Naive B cell (primary cell): ENCODE data around the gene CDK5RAP2. TPM values are rescaled to one million over a fixed set of nuclear protein-coding genes. Genes with fewer than 3 reads are reported as not detected.
"Not testable (repeated sequence)": the region's sequence is repeated elsewhere in the genome, so short reads cannot be mapped to it uniquely, and the experiment has no call there.

ENCODE experiments used
- ATAC-seq, 2 donors: fragments of 150-1000 bp; cut with Tn5 transposase; 2 replicates each; pipeline ENCODE4 v1.10.0; 2021; ENCODE audit warnings: low read depth in 2 of 2, mild to moderate bottlenecking in 2 of 2, moderate library complexity in 2 of 2
- DNase-seq: peaks from one replicate; pipeline ENCODE4 v3.0.0; 2022
- H3K27ac Mint-ChIP-seq, 6 donors: one replicate each; pipeline ENCODE4 v1.8.0; 2020 to 2022; ENCODE audit warnings: mild to moderate bottlenecking in 6 of 6, mixed read lengths in 6 of 6, moderate library complexity in 5 of 6, inconsistent platforms in 2 of 6
- H3K27me3 Mint-ChIP-seq, 3 donors: one replicate each; pipeline ENCODE4 v1.8.0; 2021 to 2022; ENCODE audit warnings: mixed read lengths in 3 of 3, mild to moderate bottlenecking in 1 of 3
- H3K36me3 Mint-ChIP-seq, 2 donors: one replicate each; pipeline ENCODE4 v1.8.0; 2020 to 2022; ENCODE audit warnings: mixed read lengths in 2 of 2, inconsistent platforms in 1 of 2, mild to moderate bottlenecking in 1 of 2
- H3K4me1 Mint-ChIP-seq, 3 donors: one replicate each; pipeline ENCODE4 v1.8.0; 2020 to 2022; ENCODE audit warnings: mixed read lengths in 3 of 3, inconsistent platforms in 1 of 3, mild to moderate bottlenecking in 1 of 3, moderate library complexity in 1 of 3
- H3K4me3 Mint-ChIP-seq, 8 donors: one replicate each; pipeline ENCODE4 v1.8.0; 2020 to 2022; ENCODE audit warnings: mild to moderate bottlenecking in 8 of 8, mixed read lengths in 8 of 8, moderate library complexity in 8 of 8, inconsistent platforms in 2 of 8
- H3K9me3 Mint-ChIP-seq, 7 donors: one replicate each; pipeline ENCODE4 v1.8.0; 2020 to 2022; ENCODE audit warnings: mixed read lengths in 7 of 7, mild to moderate bottlenecking in 5 of 7, inconsistent platforms in 2 of 7, moderate library complexity in 1 of 7
- polyA plus RNA-seq, 6 donors: library from polyadenylated mRNA; unstranded; fragments of 300-500 nt; fragmentation: Illumina TruSeq; gene quantifications; one replicate each; pipeline ENCODE4 v1.2.3, GENCODE V29; 2021; ENCODE audit warnings: low read depth in 6 of 6

The CDK5RAP2 gene
- polyA plus RNA-seq, 6 donors from 2014 or later, result 10.5 to 45.0 (median 26.7) TPM

DNA sequence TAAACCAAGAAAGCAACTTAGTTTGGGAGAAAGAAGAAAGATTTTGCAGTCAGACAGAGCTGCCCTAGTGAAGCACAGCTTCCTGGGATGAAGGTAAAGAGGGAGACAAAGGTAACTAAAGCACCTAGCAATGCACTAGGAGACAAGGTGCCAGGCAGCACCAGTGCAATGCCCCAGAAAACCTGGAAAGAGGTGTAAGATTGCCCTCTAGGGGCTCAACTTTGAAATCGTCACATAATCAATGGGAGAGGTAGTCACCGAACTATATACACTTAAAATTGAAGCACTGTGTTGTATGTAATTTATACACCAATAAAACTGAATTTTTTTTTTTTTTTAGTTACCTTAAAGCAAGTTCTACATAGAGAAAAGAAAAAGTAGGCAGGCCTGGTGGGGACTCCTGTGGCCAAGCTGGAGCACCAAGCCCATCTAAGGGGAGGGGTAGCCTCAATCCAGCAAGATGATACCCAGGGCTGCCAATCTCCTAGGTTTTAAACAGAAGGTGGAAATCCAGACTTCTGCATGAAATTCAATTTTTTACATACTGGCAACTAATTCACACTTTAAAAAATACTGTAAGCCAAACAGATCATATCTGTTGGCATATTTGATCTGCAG, 48.2 kb downstream of the CDK5RAP2 start:
- no peak for ATAC-seq
- no peak overlapping the region for H3K27ac Mint-ChIP-seq

DNA sequence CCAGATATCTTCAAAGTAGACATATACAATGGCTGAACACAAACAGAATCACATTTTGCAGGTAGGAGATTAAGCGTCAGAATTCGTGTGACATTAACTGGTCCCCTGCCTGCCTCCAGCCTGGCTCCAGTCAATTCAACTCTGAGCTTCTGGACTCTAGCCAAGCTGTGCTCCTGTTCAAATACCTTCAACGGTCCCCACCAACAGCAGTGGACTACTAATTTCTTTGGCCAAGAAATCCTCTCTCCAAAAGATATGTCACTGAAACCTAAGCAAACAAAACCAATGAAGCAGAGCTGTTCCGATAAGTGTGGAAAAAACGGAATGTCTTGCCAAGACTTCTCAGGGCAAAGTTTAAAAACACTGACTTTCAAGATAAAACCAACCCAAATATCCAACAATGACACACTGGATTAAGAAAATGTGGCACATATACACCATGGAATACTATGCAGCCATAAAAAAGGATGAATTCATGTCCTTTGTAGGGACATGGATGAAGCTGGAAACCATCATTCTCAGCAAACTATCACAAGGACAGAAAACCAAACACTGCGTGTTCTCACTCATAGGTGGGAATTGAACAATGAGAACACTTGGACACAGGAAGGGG, 49.6 kb downstream of the CDK5RAP2 start:
- not testable (repeated sequence) for ATAC-seq, DNase-seq, H3K4me3 Mint-ChIP-seq, H3K4me1 Mint-ChIP-seq, H3K27me3 Mint-ChIP-seq, H3K9me3 Mint-ChIP-seq
- Mint-ChIP-seq H3K36me3 (peaks cover 72 to 77% of the 10 kb centered on the region in 2 donors), H3K27ac (peak overlapping the region in 1 of 6 donors; percentile 12)

More for the DNA sequence above, 48.2 kb downstream of the CDK5RAP2 start:
- Mint-ChIP-seq H3K27me3 (no peaks in the 10 kb centered on the region), H3K9me3 (peaks cover 0 to 5% (median 4%) of the 10 kb centered on the region in 7 donors), H3K4me3 (no peak overlapping the region), H3K36me3 (peaks cover 73 to 77% of the 10 kb centered on the region in 2 donors), H3K4me1 (no peaks in the 10 kb centered on the region)
- no peak for DNase-seq

DNA sequence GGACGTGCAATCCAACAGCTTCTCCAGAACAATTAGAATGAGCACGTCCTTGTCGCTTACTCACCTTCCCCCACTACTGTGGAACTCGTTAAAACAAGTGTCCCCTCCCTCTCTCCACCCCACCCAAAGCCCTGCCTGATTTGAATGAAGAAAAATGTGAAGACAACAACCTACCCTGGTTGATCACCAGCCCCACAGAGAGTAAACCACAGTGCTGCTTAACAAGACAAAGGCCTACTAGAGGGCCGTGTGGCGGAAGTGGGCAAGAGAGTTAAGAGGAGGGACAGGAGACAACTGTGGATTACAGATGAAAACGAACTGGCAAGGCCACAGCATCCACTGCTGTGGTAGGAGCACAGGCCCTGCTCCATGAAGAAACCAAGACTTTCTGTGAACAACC, 51.1 kb downstream of the CDK5RAP2 start:
- no peak for DNase-seq
- peaks cover 70 to 75% of the 10 kb centered on the region in 2 donors for H3K36me3 Mint-ChIP-seq
- H3K4me3 Mint-ChIP-seq, result no peak overlapping the region
- ATAC-seq, result no peak
- H3K27me3 Mint-ChIP-seq, result no peaks in the 10 kb centered on the region
- no peaks in the 10 kb centered on the region for H3K4me1 Mint-ChIP-seq
- no peak overlapping the region for H3K27ac Mint-ChIP-seq
- peaks cover 0 to 5% (median 4%) of the 10 kb centered on the region in 7 donors for H3K9me3 Mint-ChIP-seq

DNA sequence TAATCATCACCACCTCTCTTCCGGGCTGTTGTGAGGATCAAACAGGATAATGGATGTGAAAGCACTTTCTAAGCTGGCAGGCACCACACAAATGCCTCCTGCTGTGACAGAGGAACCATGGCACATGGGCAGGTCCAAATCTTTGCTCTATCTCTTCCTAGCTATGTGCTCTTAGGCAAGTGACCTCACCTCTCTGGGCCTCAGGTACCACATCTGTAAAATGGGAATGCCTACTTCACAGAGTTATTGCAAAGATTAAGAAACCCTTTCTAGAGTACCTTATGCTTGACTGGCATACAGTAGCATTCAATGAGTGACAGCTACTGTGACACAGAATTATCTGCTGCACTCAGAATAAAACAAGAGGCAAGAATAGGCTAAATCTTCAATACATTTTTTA, 51.6 kb downstream of the CDK5RAP2 start:
- no peak for ATAC-seq
- peaks cover 0 to 5% (median 4%) of the 10 kb centered on the region in 7 donors for H3K9me3 Mint-ChIP-seq
- no peak for DNase-seq
- H3K36me3 Mint-ChIP-seq, result peaks cover 65 to 75% of the 10 kb centered on the region in 2 donors
- H3K27ac Mint-ChIP-seq, result no peak overlapping the region
- H3K4me3 Mint-ChIP-seq, result no peak overlapping the region
- H3K4me1 Mint-ChIP-seq, result no peaks in the 10 kb centered on the region
- H3K27me3 Mint-ChIP-seq, result no peaks in the 10 kb centered on the region

DNA sequence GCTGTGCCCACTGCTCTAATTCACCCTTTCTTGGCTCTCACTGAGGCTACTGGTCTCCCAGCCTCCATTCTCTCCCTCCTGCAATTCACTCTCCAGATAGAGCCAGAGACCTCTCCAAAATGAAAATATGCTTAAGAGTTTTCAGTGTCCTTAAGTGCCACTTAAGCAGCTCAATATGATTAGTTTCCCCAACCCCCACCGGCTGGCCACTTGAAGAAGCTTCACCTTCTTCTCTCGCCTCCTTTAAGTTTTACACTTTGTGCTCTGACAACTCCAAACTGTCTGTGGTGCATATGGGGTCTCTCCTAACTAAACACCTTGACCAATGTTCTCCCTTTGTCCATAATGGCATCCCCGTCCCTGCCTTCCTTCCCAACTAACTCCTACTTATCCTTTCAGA, 53.4 kb downstream of the CDK5RAP2 start:
- peak overlapping the region in 2 of 6 donors; percentile 9 to 26 for H3K27ac Mint-ChIP-seq

DNA sequence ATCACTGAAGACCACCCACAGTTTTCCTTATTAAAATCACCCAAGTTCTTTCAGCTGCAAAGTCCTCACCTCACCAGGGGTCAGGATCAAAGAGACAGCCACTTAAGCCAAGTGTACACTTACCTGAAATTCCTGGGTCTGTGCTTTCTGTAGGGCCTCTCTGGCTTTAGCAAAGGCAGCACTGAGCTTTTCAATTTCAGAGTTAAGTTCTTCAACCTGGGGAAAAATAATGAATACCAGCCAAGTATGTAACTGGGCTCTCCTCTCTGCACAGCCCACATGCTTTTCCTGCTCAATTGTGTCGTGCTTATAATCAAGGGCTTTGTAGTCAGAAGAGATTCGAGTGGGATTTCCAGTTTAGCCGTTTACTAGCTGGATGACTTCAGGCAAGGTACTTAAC, 55.1 kb downstream of the CDK5RAP2 start:
- no peaks in the 10 kb centered on the region for H3K9me3 Mint-ChIP-seq
- no peak for DNase-seq
- H3K27me3 Mint-ChIP-seq, result no peaks in the 10 kb centered on the region
- ATAC-seq, result no peak
- peaks cover 52 to 70% of the 10 kb centered on the region in 2 donors for H3K36me3 Mint-ChIP-seq
- no peak overlapping the region for H3K4me3 Mint-ChIP-seq
- H3K27ac Mint-ChIP-seq, result no peak overlapping the region
- H3K4me1 Mint-ChIP-seq, result no peaks in the 10 kb centered on the region

More for the DNA sequence above, 53.4 kb downstream of the CDK5RAP2 start:
- Mint-ChIP-seq H3K4me3 (no peak overlapping the region), H3K36me3 (peaks cover 53 to 77% of the 10 kb centered on the region in 2 donors), H3K27me3 (no peaks in the 10 kb centered on the region), H3K4me1 (no peaks in the 10 kb centered on the region), H3K9me3 (peaks cover 0 to 5% (median 4%) of the 10 kb centered on the region in 7 donors)
- no peak for ATAC-seq
- no peak for DNase-seq

DNA sequence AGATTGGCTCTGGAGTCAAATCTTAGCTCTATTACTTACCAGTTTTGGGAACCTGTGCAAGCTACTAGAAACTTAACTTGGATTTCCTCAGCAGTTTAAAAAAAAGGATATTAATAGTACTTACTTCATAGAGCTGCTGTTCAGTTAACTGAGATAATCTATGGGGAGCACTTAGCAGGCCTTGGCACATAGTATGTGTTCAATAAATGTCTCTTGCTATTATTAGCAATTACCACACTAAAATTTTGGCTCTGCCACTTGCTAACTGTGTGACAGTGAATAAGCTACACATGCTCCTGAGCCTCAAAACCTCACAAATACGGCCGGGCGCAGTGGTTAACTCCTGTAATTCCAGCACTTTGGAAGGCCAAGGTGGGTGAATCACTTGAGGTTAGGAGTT, 55.9 kb downstream of the CDK5RAP2 start:
- ATAC-seq, result no peak
- no peak overlapping the region for H3K27ac Mint-ChIP-seq

DNA sequence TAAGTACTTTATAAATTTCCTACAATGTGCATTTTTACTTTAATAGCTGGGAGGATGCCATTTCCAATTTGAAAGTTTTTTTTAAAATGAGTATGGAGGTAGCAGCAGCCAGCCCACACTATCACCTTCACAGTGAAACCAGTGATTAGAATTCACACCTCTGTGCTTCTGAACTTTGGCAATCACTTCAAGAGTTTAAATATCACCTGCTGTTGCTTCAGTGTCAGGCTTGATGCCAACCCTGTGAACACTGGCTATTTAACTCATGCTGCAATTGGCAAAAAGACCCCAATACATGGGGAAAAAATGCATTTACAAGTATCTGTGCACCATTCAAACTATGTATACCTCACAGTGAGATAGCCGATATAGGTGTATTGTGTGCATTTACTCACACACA, 57.4 kb downstream of the CDK5RAP2 start:
- ATAC-seq (no peak), DNase-seq (no peak)
- H3K36me3 Mint-ChIP-seq, result peaks cover 53 to 66% of the 10 kb centered on the region in 2 donors
- H3K9me3 Mint-ChIP-seq, result no peaks in the 10 kb centered on the region
- H3K4me3 Mint-ChIP-seq, result no peak overlapping the region
- no peaks in the 10 kb centered on the region for H3K27me3 Mint-ChIP-seq
- no peak overlapping the region for H3K27ac Mint-ChIP-seq
- no peaks in the 10 kb centered on the region for H3K4me1 Mint-ChIP-seq

More for the DNA sequence above, 55.9 kb downstream of the CDK5RAP2 start:
- no peak overlapping the region for H3K4me3 Mint-ChIP-seq
- no peaks in the 10 kb centered on the region for H3K9me3 Mint-ChIP-seq
- no peaks in the 10 kb centered on the region for H3K4me1 Mint-ChIP-seq
- H3K36me3 Mint-ChIP-seq, result peaks cover 55 to 71% of the 10 kb centered on the region in 2 donors
- no peak for DNase-seq
- H3K27me3 Mint-ChIP-seq, result no peaks in the 10 kb centered on the region

DNA sequence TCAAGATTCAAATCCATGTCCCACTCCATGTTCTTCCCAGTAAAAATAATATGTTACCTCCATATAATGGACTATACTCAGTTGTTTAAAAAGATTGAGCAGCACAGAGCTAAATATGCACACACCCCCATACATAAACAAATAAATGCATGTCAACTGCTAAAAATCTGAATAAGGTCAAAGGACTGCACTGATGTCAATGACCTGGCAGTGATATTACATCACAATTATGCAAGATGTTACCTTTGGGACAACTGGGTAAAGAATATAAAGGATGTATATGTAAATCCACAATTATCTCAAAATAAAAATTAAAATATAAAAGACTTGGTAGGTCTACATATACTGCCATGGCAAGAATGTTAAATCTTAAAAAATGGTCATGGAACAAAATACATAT, 57.9 kb downstream of the CDK5RAP2 start:
- no peaks in the 10 kb centered on the region for H3K9me3 Mint-ChIP-seq
- DNase-seq (no peak), ATAC-seq (no peak)
- H3K4me1 Mint-ChIP-seq, result no peaks in the 10 kb centered on the region
- H3K36me3 Mint-ChIP-seq, result peaks cover 53 to 66% of the 10 kb centered on the region in 2 donors
- H3K27ac Mint-ChIP-seq, result peak overlapping the region in 1 of 6 donors; percentile 49
- H3K4me3 Mint-ChIP-seq, result no peak overlapping the region
- H3K27me3 Mint-ChIP-seq, result no peaks in the 10 kb centered on the region

DNA sequence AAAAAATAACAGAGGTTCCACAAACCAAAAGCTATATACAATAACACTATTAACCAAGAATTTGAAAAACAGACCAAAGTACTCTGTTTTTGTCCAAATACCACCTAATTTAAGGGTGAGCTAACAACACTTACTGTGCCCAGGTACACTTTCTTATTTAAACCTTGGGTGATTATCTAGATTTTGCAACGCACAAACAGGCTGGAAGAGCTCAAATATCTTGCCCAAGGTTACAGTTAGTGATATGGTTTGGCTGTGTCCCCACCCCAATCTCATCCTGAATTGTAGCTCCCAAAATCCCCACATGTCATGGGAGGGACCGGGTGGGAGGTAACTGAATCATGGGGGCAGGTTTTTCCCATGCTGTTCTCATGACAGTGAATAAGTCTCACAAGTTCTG, 58.9 kb downstream of the CDK5RAP2 start:
- peaks cover 0 to under 1% (median 0%) of the 10 kb centered on the region in 7 donors for H3K9me3 Mint-ChIP-seq
- peak overlapping the region in 2 of 6 donors; percentile 26 to 49 for H3K27ac Mint-ChIP-seq
- peaks cover 43 to 62% of the 10 kb centered on the region in 2 donors for H3K36me3 Mint-ChIP-seq
- H3K4me3 Mint-ChIP-seq, result no peak overlapping the region
- no peaks in the 10 kb centered on the region for H3K27me3 Mint-ChIP-seq
- no peak for ATAC-seq
- no peak for DNase-seq
- H3K4me1 Mint-ChIP-seq, result no peaks in the 10 kb centered on the region

DNA sequence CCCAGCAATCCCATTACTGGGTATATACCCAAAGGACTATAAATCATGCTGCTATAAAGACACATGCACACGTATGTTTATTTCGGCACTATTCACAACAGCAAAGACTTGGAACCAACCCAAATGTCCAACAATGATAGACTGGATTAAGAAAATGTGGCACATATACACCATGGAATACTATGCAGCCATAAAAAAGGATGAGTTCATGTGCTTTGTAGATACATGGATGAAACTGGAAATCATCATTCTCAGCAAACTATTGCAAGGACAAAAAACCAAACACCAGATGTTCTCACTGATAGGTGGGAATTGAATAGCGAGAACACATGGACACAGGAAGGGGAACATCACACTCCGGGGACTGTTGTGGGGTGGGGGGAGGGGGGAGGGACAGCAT, 64.0 kb downstream of the CDK5RAP2 start:
- H3K4me1 Mint-ChIP-seq, H3K9me3 Mint-ChIP-seq, ATAC-seq, H3K27ac Mint-ChIP-seq, DNase-seq, H3K27me3 Mint-ChIP-seq, H3K4me3 Mint-ChIP-seq: not testable (repeated sequence)
- H3K36me3 Mint-ChIP-seq, result peaks cover 54 to 63% of the 10 kb centered on the region in 2 donors

DNA sequence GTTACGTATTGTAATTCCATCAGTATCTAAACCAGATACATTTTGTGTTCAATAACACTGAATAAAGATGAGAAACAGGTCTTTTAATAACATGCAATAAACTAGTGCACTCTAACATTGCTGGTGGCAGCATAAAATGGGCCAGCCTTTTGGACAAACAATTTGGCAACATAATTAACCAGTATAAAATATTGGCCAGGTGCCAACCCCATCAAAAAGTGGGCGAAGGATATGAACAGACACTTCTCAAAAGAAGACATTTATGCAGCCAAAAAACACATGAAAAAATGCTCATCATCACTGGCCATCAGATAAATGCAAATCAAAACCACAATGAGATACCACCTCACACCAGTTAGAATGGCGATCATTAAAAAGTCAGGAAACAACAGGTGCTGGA, 64.5 kb downstream of the CDK5RAP2 start:
- not testable (repeated sequence) for DNase-seq, H3K4me3 Mint-ChIP-seq, ATAC-seq, H3K27ac Mint-ChIP-seq, H3K4me1 Mint-ChIP-seq, H3K9me3 Mint-ChIP-seq, H3K27me3 Mint-ChIP-seq
- peaks cover 51 to 65% of the 10 kb centered on the region in 2 donors for H3K36me3 Mint-ChIP-seq

DNA sequence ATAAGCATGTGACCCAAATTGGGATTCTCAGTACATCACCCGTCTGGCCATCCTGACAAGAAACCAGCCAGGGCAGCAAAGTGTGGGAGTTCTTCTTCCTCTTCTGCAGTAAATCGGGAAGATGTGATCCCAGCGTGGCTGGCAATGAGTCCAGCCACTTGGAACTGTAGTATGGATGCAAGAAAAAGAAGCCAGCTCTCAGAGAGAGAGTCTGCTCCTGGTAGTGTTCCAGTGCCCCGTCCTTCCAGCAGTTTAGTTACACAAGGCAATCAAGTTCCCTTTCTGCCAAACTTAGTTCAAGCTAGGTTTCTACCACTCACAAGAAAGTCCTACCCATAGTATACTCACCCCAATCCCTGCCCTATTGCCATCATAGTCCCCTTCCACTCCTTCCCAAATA, 65.6 kb downstream of the CDK5RAP2 start:
- Mint-ChIP-seq H3K4me1 (no peaks in the 10 kb centered on the region), H3K4me3 (no peak overlapping the region), H3K27ac (no peak overlapping the region), H3K27me3 (no peaks in the 10 kb centered on the region), H3K36me3 (peaks cover 47 to 68% of the 10 kb centered on the region in 2 donors), H3K9me3 (peaks cover 0 to 3% (median 0%) of the 10 kb centered on the region in 7 donors)
- ATAC-seq (no peak), DNase-seq (no peak)

DNA sequence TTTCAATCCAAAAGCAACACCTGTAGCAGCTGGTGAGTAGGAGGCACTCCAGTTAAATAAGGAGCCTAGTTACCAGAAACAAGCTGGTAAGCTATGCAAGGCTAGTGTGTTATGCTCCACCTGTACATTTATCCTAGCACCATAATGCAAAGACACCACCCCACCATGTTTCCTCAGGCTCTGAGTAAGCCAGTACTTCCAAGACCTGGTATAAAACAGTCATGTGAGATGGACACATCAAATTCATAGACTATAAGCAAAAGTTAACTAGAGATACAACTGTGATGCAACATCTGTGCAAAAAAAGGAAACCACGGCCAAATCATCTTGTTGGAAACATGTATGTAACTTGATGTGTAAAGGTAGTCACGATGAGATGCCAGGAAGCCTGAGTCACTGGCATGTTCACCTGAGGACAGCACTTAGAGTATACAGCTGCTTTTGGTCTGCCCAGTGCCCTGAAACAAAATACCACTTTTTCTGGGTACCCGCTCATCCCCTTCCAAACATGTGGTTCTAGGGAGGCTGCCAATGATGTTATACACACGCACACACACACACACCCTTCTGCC, 66.1 kb downstream of the CDK5RAP2 start:
- Mint-ChIP-seq H3K27ac (no peak overlapping the region), H3K4me3 (no peak overlapping the region), H3K9me3 (peaks cover 0 to 3% (median 0%) of the 10 kb centered on the region in 7 donors), H3K4me1 (no peaks in the 10 kb centered on the region), H3K36me3 (peaks cover 52 to 71% of the 10 kb centered on the region in 2 donors), H3K27me3 (no peaks in the 10 kb centered on the region)
- ATAC-seq, result no peak
- DNase-seq, result no peak
